Measurements from ENCODE around the gene ITCH. TPM values are rescaled to one million over a fixed set of nuclear protein-coding genes. Genes with fewer than 3 reads are reported as not detected.
A peak's percentile ranks its signal among the peaks of the same experiment; 100 is the strongest.
"Not testable (repeated sequence)": the region's sequence is repeated elsewhere in the genome, so short reads cannot be mapped to it uniquely, and the experiment has no call there.

ITCH gene
- polyA plus RNA-seq, 3 donors: 51.4 to 55.1 (median 53.2) TPM

GRCh38 chr20:34495916-34496315 is 132.8 kb downstream of the ITCH start:
- no peak for DNase-seq (ENCODE audit: low read depth in 3 of 3, low spot score in 2 of 3)

DNA sequence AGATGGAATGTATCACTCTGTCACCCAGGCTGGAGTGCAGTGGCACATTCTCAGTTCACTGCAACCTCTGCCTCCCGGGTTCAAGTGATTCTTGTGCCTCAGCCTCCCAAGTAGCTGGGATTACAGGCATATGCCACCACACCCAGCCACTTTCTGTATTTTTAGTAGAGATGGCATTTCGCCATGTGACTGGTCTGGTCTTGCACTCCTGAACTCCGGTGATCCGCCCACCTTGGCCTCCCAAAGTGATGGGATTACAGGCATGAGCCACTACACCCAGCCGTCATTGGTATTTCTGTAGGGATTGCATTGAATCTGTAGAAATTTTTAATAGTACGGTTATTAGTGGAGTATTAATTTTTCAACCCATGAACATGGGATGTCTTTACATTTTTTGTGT is 134.5 kb downstream of the ITCH start:
- DNase-seq (ENCODE audit: low read depth in 3 of 3, low spot score in 2 of 3): not testable (repeated sequence)

- no peak for DNase-seq (ENCODE audit: low read depth in 3 of 3, low spot score in 2 of 3)
These were observed 137.8 kb downstream of the ITCH start for GRCh38 chr20:34500823-34501222.

- no peak for DNase-seq (ENCODE audit: low read depth in 3 of 3, low spot score in 2 of 3)
These were observed 143.4 kb downstream of the ITCH start for GRCh38 chr20:34506480-34506879.

DNA sequence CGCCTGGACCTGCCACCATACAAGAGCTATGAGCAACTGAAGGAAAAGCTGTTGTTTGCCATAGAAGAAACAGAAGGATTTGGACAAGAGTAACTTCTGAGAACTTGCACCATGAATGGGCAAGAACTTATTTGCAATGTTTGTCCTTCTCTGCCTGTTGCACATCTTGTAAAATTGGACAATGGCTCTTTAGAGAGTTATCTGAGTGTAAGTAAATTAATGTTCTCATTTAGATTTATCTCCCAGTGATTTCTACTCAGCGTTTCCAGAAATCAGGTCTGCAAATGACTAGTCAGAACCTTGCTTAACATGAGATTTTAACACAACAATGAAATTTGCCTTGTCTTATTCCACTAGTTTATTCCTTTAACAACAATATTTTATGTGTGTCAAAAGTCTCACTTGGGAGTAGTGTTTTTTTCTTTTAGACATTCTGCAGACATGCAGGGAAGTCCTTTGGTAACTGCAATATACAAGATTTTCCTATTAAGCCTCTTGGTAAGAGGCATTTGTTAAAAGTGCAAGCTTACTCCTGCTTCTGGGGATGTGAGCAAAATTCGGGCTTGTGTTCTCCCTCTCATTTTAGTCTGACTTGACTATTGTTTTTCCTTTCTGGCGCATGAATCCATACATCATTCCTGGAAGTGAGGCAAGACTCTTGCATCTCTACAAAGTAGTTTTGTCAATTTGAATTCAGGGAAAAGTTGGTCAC is 144.8 kb downstream of the ITCH start:
- no peak for DNase-seq (ENCODE audit: low read depth in 3 of 3, low spot score in 2 of 3)

- no peak for DNase-seq (ENCODE audit: low read depth in 3 of 3, low spot score in 2 of 3)
These were observed 147.5 kb downstream of the ITCH start for GRCh38 chr20:34510575-34510974.

GRCh38 chr20:34511891-34512265 is 148.8 kb downstream of the ITCH start:
- no peak for DNase-seq (ENCODE audit: low read depth in 3 of 3, low spot score in 2 of 3)

DNA sequence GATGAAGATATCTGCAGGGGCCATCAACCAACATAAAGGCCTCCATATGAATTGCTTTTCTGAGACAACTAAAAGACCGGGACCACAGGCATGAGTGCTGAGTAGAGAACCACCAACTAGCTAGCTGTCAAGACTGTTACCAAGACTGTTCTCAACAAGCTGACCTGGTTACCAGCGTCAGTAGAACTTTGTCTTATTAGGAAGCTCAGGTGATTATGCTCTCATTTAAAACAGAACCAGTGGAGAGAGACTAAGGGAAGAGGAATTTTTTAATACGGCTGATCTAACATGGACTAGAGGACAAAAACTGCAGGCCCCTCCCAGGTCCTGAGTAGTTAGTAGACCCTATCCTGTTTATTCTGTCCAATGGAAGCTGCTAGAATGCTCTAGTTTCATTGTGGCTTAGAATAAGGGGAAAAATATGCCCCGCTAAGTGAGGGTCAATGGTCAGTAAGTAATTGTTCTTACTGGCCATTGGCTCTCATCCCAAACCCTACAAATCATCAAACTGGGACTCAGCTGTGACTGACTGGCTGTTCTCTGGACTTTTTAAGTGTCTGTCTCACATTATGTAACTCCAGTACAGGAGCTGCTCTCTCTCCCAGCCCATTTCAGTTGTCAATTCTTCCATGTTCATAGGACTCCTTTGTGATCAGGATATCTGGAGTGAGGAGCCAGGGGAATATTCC is 149.3 kb downstream of the ITCH start:
- DNase-seq (ENCODE audit: low read depth in 3 of 3, low spot score in 2 of 3): no peak

- DNase-seq (ENCODE audit: low read depth in 3 of 3, low spot score in 2 of 3): no peak
These were observed 149.9 kb downstream of the ITCH start for GRCh38 chr20:34512955-34513419.

DNA sequence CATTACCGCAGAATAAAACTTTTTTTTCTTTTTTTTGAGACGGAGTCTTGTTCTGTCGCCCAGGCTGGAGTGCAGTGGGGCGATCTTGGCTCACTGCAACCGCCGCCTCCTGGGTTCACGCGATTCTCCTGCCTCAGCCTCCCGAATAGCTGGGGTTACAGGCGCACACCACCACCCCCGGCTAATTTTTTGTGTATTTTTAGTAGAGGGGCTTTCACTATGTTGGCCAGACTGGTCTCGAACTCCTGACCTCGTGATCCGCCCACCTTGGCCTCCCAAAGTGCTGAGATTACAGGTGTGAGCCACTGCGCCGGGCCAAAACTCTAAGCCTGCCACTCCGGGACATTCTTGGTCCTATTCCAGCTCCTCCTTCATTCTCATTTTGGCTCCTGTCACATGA is 151.0 kb downstream of the ITCH start:
- DNase-seq (ENCODE audit: low read depth in 3 of 3, low spot score in 2 of 3): not testable (repeated sequence)

GRCh38 chr20:34514897-34515483 is 151.9 kb downstream of the ITCH start:
- no peak for DNase-seq (ENCODE audit: low read depth in 3 of 3, low spot score in 2 of 3)

DNA sequence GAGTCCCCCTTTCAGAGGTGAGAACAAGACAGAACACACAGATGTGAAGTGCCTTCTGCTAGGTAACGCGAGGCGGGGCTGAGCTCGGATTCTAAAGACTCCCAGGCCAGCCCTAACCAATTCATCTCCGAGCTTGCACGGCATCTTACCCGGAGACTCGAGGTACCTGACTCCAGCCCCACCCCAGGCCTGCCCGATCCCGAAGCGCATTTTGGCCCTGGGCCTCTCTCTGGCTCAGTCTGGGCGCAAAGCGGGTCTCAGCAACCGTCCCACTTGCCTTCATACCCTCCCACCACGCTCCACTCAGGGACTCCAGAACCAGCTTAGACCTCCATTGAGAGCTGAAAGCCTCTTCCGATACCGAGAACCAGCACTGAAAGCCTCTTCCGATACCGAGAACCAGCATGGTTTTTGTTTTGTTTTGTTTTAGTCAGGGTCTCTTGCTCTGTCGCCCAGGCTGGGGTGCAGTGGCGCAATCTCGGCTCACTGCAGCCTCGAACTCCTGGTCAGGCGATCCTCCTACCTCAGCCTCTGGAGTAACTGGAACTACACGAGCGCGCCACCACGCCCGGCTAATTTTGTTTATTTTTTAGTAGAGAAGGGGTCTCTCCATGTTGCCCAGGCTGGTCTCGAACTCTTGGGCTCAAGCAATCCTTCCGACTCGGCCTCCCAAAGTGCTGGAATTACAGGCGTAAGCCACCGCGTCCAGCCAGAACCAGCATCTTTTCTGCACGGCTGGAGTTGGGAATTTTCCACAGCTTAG is 152.6 kb downstream of the ITCH start:
- peak in 2 of 3 donors; percentile 19 to 31 for DNase-seq (ENCODE audit: low read depth in 3 of 3, low spot score in 2 of 3)

DNA sequence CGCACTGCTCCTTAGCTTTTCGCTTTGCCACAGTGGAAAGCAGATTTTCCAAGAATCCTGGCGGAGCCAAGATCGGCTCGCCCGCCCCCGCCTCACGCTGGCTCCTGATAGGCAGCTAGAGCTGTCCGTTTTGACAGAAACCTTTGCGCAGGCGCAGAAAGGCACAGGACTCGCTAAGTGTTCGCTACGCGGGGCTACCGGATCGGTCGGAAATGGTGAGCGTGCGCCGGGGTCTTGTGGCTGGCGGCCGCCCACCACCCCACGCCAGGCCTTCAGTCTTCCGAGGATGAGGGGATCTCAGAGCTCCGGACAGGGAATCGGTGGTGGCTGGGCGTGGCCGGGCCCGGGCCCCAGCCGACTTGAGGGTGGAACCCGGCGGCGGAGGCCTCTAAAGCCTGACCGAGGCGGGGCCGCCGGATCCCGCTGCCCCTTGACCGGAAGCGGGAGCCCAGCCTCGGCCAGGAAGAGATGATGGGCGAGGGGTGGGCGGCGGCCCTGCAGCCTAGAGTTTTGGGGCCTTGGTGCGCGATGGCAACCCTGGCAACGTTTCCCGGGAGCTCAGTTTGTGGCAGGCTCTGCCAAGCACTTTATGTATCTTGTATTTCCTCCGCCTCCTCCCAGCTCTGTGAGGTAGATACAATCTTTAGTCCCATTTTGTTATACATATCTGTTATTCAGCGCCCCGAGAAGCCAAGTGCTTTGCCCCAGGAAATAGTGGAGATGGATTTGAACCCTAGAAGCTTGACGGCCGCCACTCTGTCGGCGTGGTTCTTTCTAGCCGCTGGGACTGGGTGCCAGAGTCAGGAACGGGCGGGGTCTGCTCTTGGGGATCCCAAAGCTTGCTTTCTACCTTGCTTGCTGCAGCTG is 153.4 kb downstream of the ITCH start, which contains the start of gene DYNLRB1:
Gene DYNLRB1 (plus strand): TSS at position 176 of the 867 bp plus-strand sequence. CDS start 37 bp downstream, at position 213.
- DNase-seq (ENCODE audit: low read depth in 3 of 3, low spot score in 2 of 3): peak; percentile 94 to 97 (median 96)

DNA sequence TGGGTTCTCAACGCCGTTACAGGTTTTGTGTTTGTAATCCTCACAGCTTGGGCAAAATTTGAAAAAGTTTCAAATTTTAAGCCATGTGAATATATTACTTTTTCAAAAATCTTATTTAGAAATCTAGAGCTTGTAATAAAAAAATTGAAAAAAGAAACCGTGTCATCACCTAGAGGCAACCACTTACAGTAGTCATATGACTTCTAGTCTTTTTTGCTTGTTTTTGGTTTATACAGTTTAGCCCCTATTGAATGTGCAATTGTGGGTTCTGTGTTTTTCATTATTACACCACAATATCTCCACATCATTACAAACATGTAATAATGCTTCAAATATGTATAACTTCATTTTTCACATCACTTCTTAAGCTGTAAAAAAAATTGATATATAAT is 154.0 kb downstream of the ITCH start:
- DNase-seq (ENCODE audit: low read depth in 3 of 3, low spot score in 2 of 3): no peak

DNA sequence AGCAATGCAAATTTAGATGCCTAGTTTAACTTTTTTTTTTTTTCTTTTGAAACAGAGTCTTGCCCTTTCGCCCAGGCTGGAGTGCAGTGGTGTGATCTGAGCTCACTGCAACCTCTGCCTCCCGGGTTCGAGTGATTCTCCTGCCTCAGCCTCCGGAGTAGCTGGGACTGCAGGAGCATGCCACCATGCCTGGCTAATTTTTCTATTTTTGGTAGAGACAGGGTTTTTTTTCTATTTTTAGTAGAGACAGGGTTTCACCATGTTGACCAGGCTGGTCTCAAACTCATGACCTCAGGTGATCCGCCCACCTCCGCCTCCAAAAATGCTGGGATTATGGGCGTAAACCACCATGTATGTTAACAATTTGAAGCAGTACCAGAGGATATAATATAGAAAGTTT is 155.8 kb downstream of the ITCH start:
- not testable (repeated sequence) for DNase-seq (ENCODE audit: low read depth in 3 of 3, low spot score in 2 of 3)

DNA sequence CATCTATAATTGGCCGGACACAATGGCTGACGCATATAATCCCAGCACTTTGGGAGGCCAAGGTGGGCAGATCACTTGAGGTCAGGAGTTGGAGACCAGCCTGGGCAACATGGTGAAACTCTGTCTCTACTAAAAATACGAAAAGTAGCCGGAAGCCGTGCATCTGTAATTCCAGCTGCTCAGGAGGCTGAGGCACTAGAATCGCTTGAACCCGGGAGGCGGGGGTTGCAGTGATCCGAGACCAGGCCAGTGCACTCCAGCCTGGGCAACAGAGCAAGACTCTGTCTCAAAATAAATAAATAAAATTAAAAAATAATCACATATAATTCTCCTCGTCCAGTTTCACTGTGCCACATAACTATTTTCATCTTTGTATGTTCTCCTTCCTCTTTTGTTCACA is 156.8 kb downstream of the ITCH start:
- not testable (repeated sequence) for DNase-seq (ENCODE audit: low read depth in 3 of 3, low spot score in 2 of 3)

- no peak for DNase-seq (ENCODE audit: low read depth in 3 of 3, low spot score in 2 of 3)
These were observed 160.1 kb downstream of the ITCH start for GRCh38 chr20:34522969-34523871.

DNA sequence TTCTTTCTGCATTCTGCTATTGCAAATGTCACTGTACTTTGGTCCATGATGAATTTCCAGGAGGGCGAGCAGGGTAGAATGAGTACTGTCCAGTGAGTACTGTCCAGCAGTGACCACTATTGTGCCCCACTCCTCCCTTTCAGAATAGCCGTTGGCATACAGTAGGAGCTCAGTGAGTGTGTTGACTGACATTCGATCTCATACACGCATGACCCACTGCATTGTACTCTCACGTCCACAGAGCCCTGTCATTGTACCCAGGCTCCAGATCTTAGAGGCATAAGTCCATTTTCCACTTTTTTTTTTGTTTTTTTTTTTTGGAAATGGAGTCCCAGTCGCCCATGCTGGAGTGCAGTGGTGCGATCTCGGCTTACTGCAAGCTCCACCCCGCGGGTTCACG is 161.4 kb downstream of the ITCH start:
- DNase-seq (ENCODE audit: low read depth in 3 of 3, low spot score in 2 of 3): no peak

DNA sequence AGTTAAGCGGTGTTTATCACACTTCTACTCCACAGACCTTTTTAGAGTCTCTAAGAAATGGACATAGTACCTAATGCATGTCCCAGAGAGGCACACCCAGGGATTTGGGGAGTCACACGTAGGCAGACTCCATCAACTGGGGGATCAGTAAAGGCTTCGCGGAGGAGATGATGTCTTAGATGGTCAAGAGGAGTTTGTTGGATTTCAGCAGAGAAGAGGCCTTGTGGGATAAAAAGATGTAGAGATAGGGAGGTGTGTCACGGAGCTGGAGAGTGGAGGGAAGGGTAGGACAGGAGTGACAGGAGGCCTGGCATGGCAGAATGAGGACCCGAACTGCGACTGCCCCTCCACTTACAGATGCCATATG is 162.3 kb downstream of the ITCH start:
- DNase-seq (ENCODE audit: low read depth in 3 of 3, low spot score in 2 of 3): no peak
